ENCODE data around the gene HSP90AB1.

The HSP90AB1 gene

DNA sequence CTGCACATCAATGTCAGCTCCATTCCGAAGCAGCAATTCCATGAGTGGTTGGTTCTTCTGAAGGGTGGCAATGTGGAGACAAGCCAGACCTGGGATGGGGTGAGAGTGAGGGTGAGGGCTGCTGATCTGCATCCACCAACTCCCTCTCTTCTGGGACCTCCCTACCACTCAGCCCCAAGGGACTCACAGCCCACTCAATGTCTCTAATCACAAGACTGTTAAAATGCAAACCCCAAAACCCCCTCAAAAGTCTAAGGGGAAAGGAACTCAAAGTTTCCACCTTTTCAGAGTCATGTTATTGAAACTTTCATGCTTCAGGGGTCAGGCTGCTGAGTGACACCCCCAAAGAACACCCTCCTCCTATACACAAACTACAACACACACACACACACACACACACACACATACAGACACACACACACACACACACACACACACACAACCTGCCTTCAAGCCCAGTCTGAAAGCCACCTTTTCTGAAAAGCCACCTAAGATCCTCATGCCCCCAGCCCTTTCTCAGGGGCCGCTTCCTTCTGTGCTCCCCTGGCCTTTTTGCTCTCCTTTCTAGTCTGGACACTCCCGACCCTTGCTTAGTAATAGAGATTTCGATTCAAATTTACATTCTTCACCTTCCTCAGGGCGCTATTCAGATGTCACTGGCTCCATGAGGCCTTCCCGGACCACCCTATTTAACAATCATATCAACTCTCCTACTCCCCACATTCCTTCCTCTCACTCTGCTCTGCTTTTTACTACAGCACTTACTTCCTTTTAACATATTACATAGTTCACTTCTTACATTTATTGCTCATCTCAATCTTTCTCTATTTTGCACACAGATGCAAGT is 13.8 kb downstream of the HSP90AB1 start:
- Histone ChIP-seq H3K4me3 (ENCODE audit: low read depth in 1 of 2, low read length in 1 of 2) (no peak overlapping the region), H3K27me3 (peaks cover 7% of the 10 kb centered on the region), H3K27ac (no peak overlapping the region), H3K9me3 (no peaks in the 10 kb centered on the region), H3K36me3 (peaks cover 28% of the 10 kb centered on the region), H3K4me1 (ENCODE audit: control insufficient read depth in 1 of 2, insufficient read depth in 1 of 2, low read depth in 1 of 2, low read length in 1 of 2) (peaks cover 47 to 48% of the 10 kb centered on the region in 2 experiments)
- TF ChIP-seq CTCF (IDR thresholded peaks at IDR 0.05): no peak

DNA sequence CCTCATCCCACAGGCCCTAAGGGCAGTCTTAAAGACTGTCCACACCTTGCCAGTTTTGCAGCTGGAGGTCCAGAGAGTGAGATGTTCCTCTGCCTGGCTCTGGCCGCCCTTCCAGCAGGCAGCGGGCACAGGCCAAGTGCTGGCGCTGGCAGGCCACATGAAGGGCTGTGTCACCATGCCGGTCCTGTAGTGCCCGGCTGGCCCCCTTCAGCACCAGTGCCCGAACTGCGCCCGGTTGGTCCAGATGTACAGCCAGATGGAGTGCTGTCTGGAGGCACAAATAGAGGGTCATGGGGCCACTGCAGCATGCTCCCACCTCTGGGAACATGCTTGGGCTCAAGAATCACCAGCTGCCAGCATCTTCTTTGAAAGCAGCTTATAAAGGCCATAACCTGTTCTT is 14.7 kb downstream of the HSP90AB1 start:
- peaks cover 45 to 47% of the 10 kb centered on the region in 2 experiments for H3K4me1 ChIP-seq (ENCODE audit: control insufficient read depth in 1 of 2, insufficient read depth in 1 of 2, low read depth in 1 of 2, low read length in 1 of 2)
- no peak overlapping the region for H3K27ac ChIP-seq
- peaks cover 6% of the 10 kb centered on the region for H3K27me3 ChIP-seq
- no peak for TF ChIP-seq CTCF (IDR thresholded peaks at IDR 0.05)
- H3K4me3 ChIP-seq (ENCODE audit: low read depth in 1 of 2, low read length in 1 of 2): no peak overlapping the region
- H3K9me3 ChIP-seq: no peaks in the 10 kb centered on the region
- peaks cover 28% of the 10 kb centered on the region for H3K36me3 ChIP-seq

- peak overlapping the region; percentile 74 to 77 for H3K4me3 ChIP-seq (ENCODE audit: low read depth in 1 of 2, low read length in 1 of 2)
- H3K36me3 ChIP-seq: peaks cover 28% of the 10 kb centered on the region
- peak overlapping the region; percentile 85 for H3K27ac ChIP-seq
- H3K4me1 ChIP-seq (ENCODE audit: control insufficient read depth in 1 of 2, insufficient read depth in 1 of 2, low read depth in 1 of 2, low read length in 1 of 2): peaks cover 35 to 38% of the 10 kb centered on the region in 2 experiments
- no peaks in the 10 kb centered on the region for H3K9me3 ChIP-seq
- TF ChIP-seq CTCF (IDR thresholded peaks at IDR 0.05): no peak
- H3K27me3 ChIP-seq: no peaks in the 10 kb centered on the region
Measured at GRCh38 chr6:44262467-44263353, 15.8 kb downstream of the HSP90AB1 start.

- H3K27ac ChIP-seq: peak overlapping the region; percentile 85
Measured at GRCh38 chr6:44263354-44264100, 16.6 kb downstream of the HSP90AB1 start.

More at GRCh38 chr6:44263354-44264100, 16.6 kb downstream of the HSP90AB1 start:
- H3K4me3 ChIP-seq (ENCODE audit: low read depth in 1 of 2, low read length in 1 of 2): peak overlapping the region; percentile 74 to 77
- H3K9me3 ChIP-seq: no peaks in the 10 kb centered on the region
- peaks cover 31 to 34% of the 10 kb centered on the region in 2 experiments for H3K4me1 ChIP-seq (ENCODE audit: control insufficient read depth in 1 of 2, insufficient read depth in 1 of 2, low read depth in 1 of 2, low read length in 1 of 2)
- peaks cover 23% of the 10 kb centered on the region for H3K36me3 ChIP-seq
- TF ChIP-seq CTCF (IDR thresholded peaks at IDR 0.05): no peak
- peaks cover 3% of the 10 kb centered on the region for H3K27me3 ChIP-seq

Data from neutrophil (primary cell).